ENCODE results near the gene CEP112.

The CEP112 gene

GRCh38 chr17:65977041-65977440, 214.9 kb downstream of the CEP112 start:
- no peak for DNase-seq

GRCh38 chr17:65975878-65976277, 216.1 kb downstream of the CEP112 start:
- DNase-seq = peak; percentile 54

- DNase-seq = no peak
These were observed 218.7 kb downstream of the CEP112 start for GRCh38 chr17:65973237-65973636.

- DNase-seq = no peak
These were observed 224.6 kb downstream of the CEP112 start for GRCh38 chr17:65967372-65967771.

GRCh38 chr17:65966072-65966695, 225.7 kb downstream of the CEP112 start:
- DNase-seq = no peak

GRCh38 chr17:65963179-65963578, 228.8 kb downstream of the CEP112 start:
- DNase-seq = no peak

- no peak for DNase-seq
These were observed 232.3 kb downstream of the CEP112 start for GRCh38 chr17:65959630-65960029.

- no peak for DNase-seq
These were observed 235.1 kb downstream of the CEP112 start for GRCh38 chr17:65956814-65957213.

- no peak for DNase-seq
These were observed 237.8 kb downstream of the CEP112 start for GRCh38 chr17:65954148-65954449.

GRCh38 chr17:65953316-65954147, 238.4 kb downstream of the CEP112 start:
- DNase-seq = no peak

- no peak for DNase-seq
These were observed 239.3 kb downstream of the CEP112 start for GRCh38 chr17:65952586-65952985.

GRCh38 chr17:65952015-65952414, 239.9 kb downstream of the CEP112 start:
- no peak for DNase-seq

- no peak for DNase-seq
These were observed 244.1 kb downstream of the CEP112 start for GRCh38 chr17:65947831-65948230.

- no peak for DNase-seq
These were observed 249.3 kb downstream of the CEP112 start for GRCh38 chr17:65942592-65942991.

- no peak for DNase-seq
These were observed 250.5 kb downstream of the CEP112 start for GRCh38 chr17:65941356-65941899.

- DNase-seq = no peak
These were observed 255.9 kb downstream of the CEP112 start for GRCh38 chr17:65936013-65936412.

GRCh38 chr17:65933290-65933689, 258.6 kb downstream of the CEP112 start:
- DNase-seq = no peak

GRCh38 chr17:65931246-65932149, 260.4 kb downstream of the CEP112 start:
- no peak for DNase-seq

- no peak for DNase-seq
These were observed 261.7 kb downstream of the CEP112 start for GRCh38 chr17:65930140-65930730.

- no peak for DNase-seq
These were observed 265.3 kb downstream of the CEP112 start for GRCh38 chr17:65926599-65926998.

- DNase-seq = no peak
These were observed 266.2 kb downstream of the CEP112 start for GRCh38 chr17:65925606-65926307.

GRCh38 chr17:65920996-65921395, 270.9 kb downstream of the CEP112 start:
- no peak for DNase-seq

Measured in RPMI8226 (cell line).